Activated B cell treated with CpG ODN at 0.5 μM for 24 hours (primary cell): ENCODE data around the gene GCSH. TPM values are rescaled to one million over a fixed set of nuclear protein-coding genes. Genes with fewer than 3 reads are reported as not detected.

Experiments used
- ATAC-seq: fragments of 200-7000 bp; cut with Tn5 transposase; one replicate; pipeline ENCODE4 v1.10.0; 2021; ENCODE audit warnings: low read depth, mild to moderate bottlenecking, moderate library complexity
- CTCF ChIA-PET: fragments of 350-600 bp; sonication (Branson Sonifier 250); formaldehyde crosslinking; loops from one replicate; lab custom pipeline; 2021; ENCODE audit warnings: antibody characterized with exemption; lab: Charles Lee
- POLR2A ChIA-PET: fragments of 350-600 bp; sonication (Branson Sonifier 250); formaldehyde crosslinking; loops from one replicate; lab custom pipeline; 2021; ENCODE audit warnings: antibody characterized with exemption; lab: Charles Lee
- DNase-seq: peaks from one replicate; pipeline ENCODE4 v3.0.0; 2022
- H3K27ac Mint-ChIP-seq: one replicate; pipeline ENCODE4 v1.8.0; 2020; ENCODE audit warnings: mixed read lengths
- H3K27me3 Mint-ChIP-seq: one replicate; pipeline ENCODE4 v1.8.0; 2021; ENCODE audit warnings: mixed read lengths
- H3K36me3 Mint-ChIP-seq: one replicate; pipeline ENCODE4 v1.8.0; 2021; ENCODE audit warnings: low read depth, mixed read lengths
- H3K4me1 Mint-ChIP-seq: one replicate; pipeline ENCODE4 v1.8.0; 2021; ENCODE audit warnings: mixed read lengths
- H3K4me3 Mint-ChIP-seq: one replicate; pipeline ENCODE4 v1.8.0; 2020; ENCODE audit warnings: mild to moderate bottlenecking, mixed read lengths
- H3K9me3 Mint-ChIP-seq: one replicate; pipeline ENCODE4 v1.8.0; 2020; ENCODE audit warnings: mixed read lengths
- CTCF ChIP-seq: fragments of 200-600 bp; IDR thresholded peaks from one replicate; pipeline ENCODE4 v1.8.0; 2022; ENCODE audit warnings: antibody characterized with exemption, mild to moderate bottlenecking
- intact Hi-C: fragments of 100-400 bp; cut with micrococcal nuclease; formaldehyde crosslinking; loops from one replicate; pipeline ENCODE4 v1.15.1; 2024
- total RNA-seq: library from RNA; stranded (reverse); gene quantifications from 2 replicates; pipeline ENCODE4 v1.2.3, GENCODE V29; 2022

The GCSH gene
- total RNA-seq, 1 donor from 2014 or later = 8.8 TPM

GRCh38 chr16:81040842-81041241 is 55.4 kb downstream of the GCSH start:
- intact Hi-C loops = no loop called here
- ChIA-PET CTCF (no interaction called here), POLR2A (interaction anchor here (0.6 kb wide), 1 partner anchor 460 kb away, joined by 3 read pairs; no protein-coding TSS in a partner anchor)
- Mint-ChIP-seq H3K36me3 (peaks cover 60% of the 10 kb centered on the region), H3K9me3 (no peaks in the 10 kb centered on the region), H3K27ac (no peak overlapping the region), H3K4me1 (peaks cover 19% of the 10 kb centered on the region), H3K4me3 (no peak overlapping the region), H3K27me3 (no peaks in the 10 kb centered on the region)
- no peak for DNase-seq
- TF ChIP-seq CTCF = no peak
- no peak for ATAC-seq

GRCh38 chr16:81040131-81040530 is 56.1 kb downstream of the GCSH start:
- no peak overlapping the region for H3K27ac Mint-ChIP-seq
- ChIA-PET CTCF (no interaction called here), POLR2A (no interaction called here)
- H3K4me1 Mint-ChIP-seq = peaks cover 22% of the 10 kb centered on the region
- H3K9me3 Mint-ChIP-seq = no peaks in the 10 kb centered on the region
- ATAC-seq = no peak
- intact Hi-C loops = no loop called here
- H3K27me3 Mint-ChIP-seq = no peaks in the 10 kb centered on the region
- peaks cover 55% of the 10 kb centered on the region for H3K36me3 Mint-ChIP-seq
- no peak for DNase-seq
- no peak overlapping the region for H3K4me3 Mint-ChIP-seq
- TF ChIP-seq CTCF = no peak

GRCh38 chr16:81036751-81037350 is 59.3 kb downstream of the GCSH start:
- peak overlapping the region; percentile 79 for H3K4me3 Mint-ChIP-seq
- intact Hi-C loops = loop anchor here (10.0 kb wide), 1 partner anchor 278 kb away; the partner anchor contains the start of gene GAN
- TF ChIP-seq CTCF = no peak

GRCh38 chr16:81035975-81036750 is 60.0 kb downstream of the GCSH start:
- H3K36me3 Mint-ChIP-seq = peaks cover 19% of the 10 kb centered on the region
- ChIA-PET CTCF (interaction anchor here (0.6 to 3.5 kb wide), 21 partner anchors 10 to 702 kb away, joined by 3 to 51 read pairs (median 4); partner anchors contain the start of genes C16orf46, CENPN, CMC2 and GAN), POLR2A (interaction anchor here (1.0 to 2.9 kb wide), 4 partner anchors 26 to 41 kb away, joined by 3 to 19 read pairs (median 6); partner anchors contain the start of genes C16orf46, CENPN and CMC2)
- H3K4me1 Mint-ChIP-seq = peaks cover 22% of the 10 kb centered on the region
- no peaks in the 10 kb centered on the region for H3K27me3 Mint-ChIP-seq
- no peak for TF ChIP-seq CTCF
- intact Hi-C loops = loop anchor here (1.0 to 10.0 kb wide), 5 partner anchors 29 to 702 kb away; partner anchors contain the start of genes CENPN, GAN and GCSH
- DNase-seq = no peak
- H3K9me3 Mint-ChIP-seq = no peaks in the 10 kb centered on the region
- ATAC-seq = peak; percentile 61
- H3K4me3 Mint-ChIP-seq = peak overlapping the region; percentile 79
- peak overlapping the region; percentile 30 for H3K27ac Mint-ChIP-seq

More at GRCh38 chr16:81036751-81037350, 59.3 kb downstream of the GCSH start:
- H3K27me3 Mint-ChIP-seq = no peaks in the 10 kb centered on the region
- ChIA-PET CTCF (interaction anchor here (1.1 to 3.5 kb wide), 5 partner anchors 28 to 274 kb away, joined by 4 to 51 read pairs (median 5); partner anchors contain the start of genes C16orf46, CENPN and CMC2), POLR2A (interaction anchor here (1.3 to 2.9 kb wide), 3 partner anchors 26 to 40 kb away, joined by 4 to 19 read pairs (median 9); partner anchors contain the start of genes C16orf46, CENPN and CMC2)
- H3K27ac Mint-ChIP-seq = peak overlapping the region; percentile 30
- DNase-seq (no peak), ATAC-seq (no peak)
- H3K4me1 Mint-ChIP-seq = peaks cover 22% of the 10 kb centered on the region
- H3K9me3 Mint-ChIP-seq = no peaks in the 10 kb centered on the region
- peaks cover 25% of the 10 kb centered on the region for H3K36me3 Mint-ChIP-seq
